Measurements from ENCODE around the gene PFKP.

The PFKP gene

DNA sequence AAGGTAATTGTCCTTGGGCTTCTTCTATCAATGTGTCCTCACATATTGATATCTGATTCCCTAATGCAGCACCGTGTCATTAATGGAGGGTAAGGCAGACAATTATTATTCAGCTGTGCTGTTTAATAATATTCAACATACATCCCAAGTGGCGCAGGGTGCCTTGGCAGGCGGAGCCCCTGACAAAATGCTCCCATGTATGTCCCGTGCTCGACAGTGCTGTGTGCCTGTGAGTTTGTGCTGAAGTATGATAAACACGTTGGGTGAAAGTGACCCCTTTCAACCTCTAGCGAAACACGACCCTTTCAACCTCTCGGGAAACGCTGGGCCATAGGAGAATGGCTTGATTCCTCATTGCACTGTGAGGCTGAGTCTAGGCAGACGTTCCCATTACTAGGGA lies 31.3 kb downstream of the PFKP start:
- Histone ChIP-seq H3K36me3 (ENCODE audit: control insufficient read depth, insufficient read depth, low read length) (peaks cover 17% of the 10 kb centered on the region), H3K4me3 (ENCODE audit: low read length) (no peak overlapping the region), H3K9me3 (ENCODE audit: control insufficient read depth, insufficient read depth, low read length) (no peaks in the 10 kb centered on the region), H3K4me1 (ENCODE audit: control insufficient read depth, insufficient read depth, low read length) (no peaks in the 10 kb centered on the region; the same call in 1 of the 2 replicates), H3K27ac (ENCODE audit: low read length) (no peak overlapping the region), H3K27me3 (ENCODE audit: control insufficient read depth, insufficient read depth, low read length) (no peaks in the 10 kb centered on the region)
- WGBS (ENCODE audit: insufficient coverage, insufficient read length) = no CpG with 5 or more reads among the region's 11 CpGs
- DNase-seq (ENCODE audit: low read depth, low spot score) = no peak

DNA sequence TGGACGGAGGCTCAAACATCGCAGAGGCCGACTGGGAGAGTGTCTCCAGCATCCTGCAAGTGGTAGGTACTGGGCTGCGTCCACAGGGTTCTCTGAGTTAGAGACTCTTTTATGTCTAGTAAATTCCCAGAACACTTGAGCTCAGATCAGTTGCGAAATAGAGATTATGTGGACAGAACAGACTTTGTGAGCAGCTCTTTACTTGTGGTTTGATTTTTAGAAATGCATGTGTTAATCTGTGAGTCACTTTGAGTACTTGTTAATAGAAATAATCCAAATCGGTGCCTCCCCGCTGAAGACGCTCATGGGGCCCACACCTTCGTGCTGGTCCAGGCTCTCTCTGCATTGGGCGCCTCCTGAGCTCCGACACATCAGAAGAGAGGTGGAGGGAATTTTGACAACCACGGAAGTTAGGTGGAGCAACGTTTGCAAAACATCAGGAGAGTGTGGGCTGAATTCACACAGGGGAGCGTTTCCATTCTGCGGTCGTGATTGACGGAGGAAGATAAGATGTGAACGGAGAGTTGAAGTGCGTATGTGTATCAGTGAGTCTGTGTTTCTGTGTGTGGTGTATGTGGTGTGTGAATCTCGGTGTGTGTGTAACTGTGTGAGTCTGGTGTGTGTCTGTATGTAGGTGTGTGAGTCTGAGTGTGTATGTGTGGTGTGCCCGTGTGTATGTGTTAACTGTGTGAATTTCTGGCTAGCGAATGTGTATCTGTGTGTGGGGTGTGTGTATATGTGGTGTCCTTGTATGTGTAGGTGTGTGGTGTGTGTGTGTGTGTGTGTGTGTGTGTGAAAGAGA lies 32.1 kb downstream of the PFKP start:
- H3K4me3 ChIP-seq (ENCODE audit: low read length) = no peak overlapping the region
- DNase-seq (ENCODE audit: low read depth, low spot score) = no peak
- 100% methylated on average over 6 of the region's 22 CpGs for WGBS (ENCODE audit: insufficient coverage, insufficient read length)
- H3K27me3 ChIP-seq (ENCODE audit: control insufficient read depth, insufficient read depth, low read length) = no peaks in the 10 kb centered on the region
- H3K9me3 ChIP-seq (ENCODE audit: control insufficient read depth, insufficient read depth, low read length) = no peaks in the 10 kb centered on the region
- peaks cover 23% of the 10 kb centered on the region for H3K36me3 ChIP-seq (ENCODE audit: control insufficient read depth, insufficient read depth, low read length)
- no peaks in the 10 kb centered on the region; the same call in 1 of the 2 replicates for H3K4me1 ChIP-seq (ENCODE audit: control insufficient read depth, insufficient read depth, low read length)
- H3K27ac ChIP-seq (ENCODE audit: low read length) = no peak overlapping the region

DNA sequence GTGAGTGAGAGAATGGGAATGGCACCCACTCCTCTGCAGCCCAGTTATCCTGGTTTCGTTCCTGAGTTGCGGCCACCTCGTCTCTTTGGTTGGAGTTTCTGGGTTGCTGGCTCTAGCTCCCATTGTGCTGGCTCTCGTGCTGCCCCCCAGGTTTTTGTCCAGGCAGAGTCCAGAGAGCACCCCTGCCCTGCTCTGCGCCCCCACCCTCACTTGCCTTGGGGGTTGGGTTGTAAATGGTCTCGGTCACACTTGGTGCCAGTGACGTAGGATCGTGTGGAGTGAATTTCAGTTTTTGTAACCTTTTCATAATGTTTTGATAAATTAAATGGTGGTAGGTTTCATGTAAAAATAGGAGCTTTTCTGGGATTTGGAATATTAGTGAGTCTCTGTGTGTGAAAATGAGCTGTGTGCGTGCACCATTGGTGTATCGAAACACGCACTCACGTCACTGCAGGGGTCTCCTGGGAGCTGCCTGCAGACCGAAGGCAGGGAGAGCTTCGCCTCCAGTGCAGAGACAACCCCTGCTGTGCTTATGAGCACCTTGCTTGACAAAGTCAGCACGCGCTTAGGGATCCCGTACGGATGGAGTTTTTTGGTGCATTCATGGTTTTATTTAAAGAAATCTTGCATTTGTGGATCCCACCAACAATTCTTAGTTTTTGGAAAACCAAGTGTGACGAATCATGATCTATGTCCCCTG lies 32.9 kb downstream of the PFKP start:
- H3K36me3 ChIP-seq (ENCODE audit: control insufficient read depth, insufficient read depth, low read length) = peaks cover 26% of the 10 kb centered on the region
- WGBS (ENCODE audit: insufficient coverage, insufficient read length) = no CpG with 5 or more reads among the region's 19 CpGs
- no peaks in the 10 kb centered on the region; the same call in 1 of the 2 replicates for H3K4me1 ChIP-seq (ENCODE audit: control insufficient read depth, insufficient read depth, low read length)

DNA sequence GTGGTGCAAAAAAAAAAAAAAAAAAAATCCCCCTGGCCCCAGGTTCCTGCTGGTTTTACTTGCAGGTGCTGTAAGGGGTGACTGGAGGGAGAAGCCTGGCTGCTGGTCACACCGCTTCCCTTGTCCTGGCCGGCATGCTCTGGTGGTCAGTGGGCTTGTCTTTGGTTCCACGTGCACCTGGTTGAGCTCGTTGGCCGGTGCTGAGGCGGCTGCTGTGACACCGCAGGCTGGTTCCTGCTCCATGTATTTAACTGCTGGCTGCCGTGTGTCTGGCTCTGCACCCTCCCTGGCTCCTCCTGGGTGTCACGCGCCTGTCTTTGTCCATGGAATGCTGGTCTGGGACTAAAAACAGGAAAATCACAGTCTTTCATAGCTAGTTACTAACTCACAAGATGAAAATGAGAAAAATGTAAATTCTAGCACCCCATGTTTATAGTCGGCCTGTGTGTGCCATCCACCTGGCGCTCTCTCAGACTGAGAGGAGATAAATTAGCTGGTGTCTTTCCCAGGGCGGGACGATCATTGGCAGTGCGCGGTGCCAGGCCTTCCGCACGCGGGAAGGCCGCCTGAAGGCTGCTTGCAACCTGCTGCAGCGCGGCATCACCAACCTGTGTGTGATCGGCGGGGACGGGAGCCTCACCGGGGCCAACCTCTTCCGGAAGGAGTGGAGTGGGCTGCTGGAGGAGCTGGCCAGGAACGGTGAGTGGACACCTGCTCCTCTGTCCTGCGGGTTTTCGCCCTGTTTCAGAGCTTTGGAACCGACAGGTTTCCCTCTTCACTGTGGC lies 33.7 kb downstream of the PFKP start:
- peaks cover 31% of the 10 kb centered on the region for H3K36me3 ChIP-seq (ENCODE audit: control insufficient read depth, insufficient read depth, low read length)

More for the DNA sequence above, 32.9 kb downstream of the PFKP start:
- Histone ChIP-seq H3K27me3 (ENCODE audit: control insufficient read depth, insufficient read depth, low read length) (no peaks in the 10 kb centered on the region), H3K27ac (ENCODE audit: low read length) (no peak overlapping the region), H3K9me3 (ENCODE audit: control insufficient read depth, insufficient read depth, low read length) (no peaks in the 10 kb centered on the region), H3K4me3 (ENCODE audit: low read length) (no peak overlapping the region)
- no peak for DNase-seq (ENCODE audit: low read depth, low spot score)

DNA sequence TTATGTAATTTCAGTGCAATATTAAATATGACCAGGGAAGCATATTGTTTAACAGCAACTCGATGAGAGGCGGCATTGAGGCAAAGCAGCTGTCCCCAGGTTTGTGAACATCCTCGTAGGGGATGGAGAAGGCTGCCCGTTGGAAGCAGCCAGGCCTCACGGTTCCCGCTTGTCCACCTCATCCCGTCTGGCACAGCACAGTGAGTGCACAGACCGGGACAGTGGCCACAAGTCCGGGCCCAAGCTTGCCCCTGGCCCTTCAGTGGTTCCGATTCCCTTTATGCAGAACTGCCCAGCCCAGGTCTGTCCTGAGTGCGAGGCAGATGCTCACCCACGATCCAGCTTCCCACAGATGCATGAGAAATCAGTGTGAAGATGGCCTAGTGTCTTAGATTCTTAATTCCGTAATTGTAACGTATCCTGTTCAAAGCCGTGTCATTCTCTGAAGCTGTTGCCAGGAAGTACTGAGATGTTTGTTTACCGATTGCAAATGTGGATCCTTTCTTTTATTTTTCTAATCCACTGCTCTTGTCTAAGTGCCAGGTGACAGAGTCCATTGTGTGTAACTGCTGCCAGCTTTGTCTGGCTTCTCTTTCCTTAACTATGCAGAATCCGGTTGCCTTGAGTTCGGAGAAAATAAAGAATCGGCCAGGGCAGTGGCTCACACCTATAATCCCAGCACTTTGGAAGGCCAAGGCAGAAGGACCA lies 35.5 kb downstream of the PFKP start:
- no CpG with 5 or more reads among the region's 19 CpGs for WGBS (ENCODE audit: insufficient coverage, insufficient read length)
- peaks cover 37% of the 10 kb centered on the region for H3K36me3 ChIP-seq (ENCODE audit: control insufficient read depth, insufficient read depth, low read length)
- no peaks in the 10 kb centered on the region for H3K9me3 ChIP-seq (ENCODE audit: control insufficient read depth, insufficient read depth, low read length)
- DNase-seq (ENCODE audit: low read depth, low spot score) = no peak
- no peaks in the 10 kb centered on the region for H3K27me3 ChIP-seq (ENCODE audit: control insufficient read depth, insufficient read depth, low read length)
- H3K4me3 ChIP-seq (ENCODE audit: low read length) = no peak overlapping the region
- H3K4me1 ChIP-seq (ENCODE audit: control insufficient read depth, insufficient read depth, low read length) = no peaks in the 10 kb centered on the region; the same call in 1 of the 2 replicates
- no peak overlapping the region for H3K27ac ChIP-seq (ENCODE audit: low read length)

More for the DNA sequence above, 33.7 kb downstream of the PFKP start:
- H3K27ac ChIP-seq (ENCODE audit: low read length) = no peak overlapping the region
- no peak for DNase-seq (ENCODE audit: low read depth, low spot score)
- H3K27me3 ChIP-seq (ENCODE audit: control insufficient read depth, insufficient read depth, low read length) = no peaks in the 10 kb centered on the region
- H3K9me3 ChIP-seq (ENCODE audit: control insufficient read depth, insufficient read depth, low read length) = no peaks in the 10 kb centered on the region
- WGBS (ENCODE audit: insufficient coverage, insufficient read length) = no CpG with 5 or more reads among the region's 31 CpGs
- H3K4me1 ChIP-seq (ENCODE audit: control insufficient read depth, insufficient read depth, low read length) = no peaks in the 10 kb centered on the region; the same call in 1 of the 2 replicates
- H3K4me3 ChIP-seq (ENCODE audit: low read length) = no peak overlapping the region

DNA sequence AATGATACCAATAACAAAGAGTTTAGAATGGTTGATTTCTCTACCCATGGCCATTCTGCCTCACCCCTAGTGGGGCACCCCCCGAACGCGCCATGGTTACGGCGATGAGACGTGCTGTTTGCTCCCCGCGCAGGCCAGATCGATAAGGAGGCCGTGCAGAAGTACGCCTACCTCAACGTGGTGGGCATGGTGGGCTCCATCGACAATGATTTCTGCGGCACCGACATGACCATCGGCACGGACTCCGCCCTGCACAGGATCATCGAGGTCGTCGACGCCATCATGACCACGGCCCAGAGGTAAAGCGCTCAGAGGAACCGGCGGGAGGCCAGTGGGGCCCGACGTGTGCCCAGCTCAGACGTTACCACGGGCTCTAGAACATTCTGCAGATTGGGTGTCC lies 36.3 kb downstream of the PFKP start:
- Histone ChIP-seq H3K27ac (ENCODE audit: low read length) (no peak overlapping the region), H3K27me3 (ENCODE audit: control insufficient read depth, insufficient read depth, low read length) (no peaks in the 10 kb centered on the region), H3K9me3 (ENCODE audit: control insufficient read depth, insufficient read depth, low read length) (no peaks in the 10 kb centered on the region), H3K36me3 (ENCODE audit: control insufficient read depth, insufficient read depth, low read length) (peaks cover 40% of the 10 kb centered on the region), H3K4me1 (ENCODE audit: control insufficient read depth, insufficient read depth, low read length) (no peaks in the 10 kb centered on the region; the same call in 1 of the 2 replicates), H3K4me3 (ENCODE audit: low read length) (no peak overlapping the region)
- WGBS (ENCODE audit: insufficient coverage, insufficient read length) = no CpG with 5 or more reads among the region's 30 CpGs
- no peak for DNase-seq (ENCODE audit: low read depth, low spot score)

DNA sequence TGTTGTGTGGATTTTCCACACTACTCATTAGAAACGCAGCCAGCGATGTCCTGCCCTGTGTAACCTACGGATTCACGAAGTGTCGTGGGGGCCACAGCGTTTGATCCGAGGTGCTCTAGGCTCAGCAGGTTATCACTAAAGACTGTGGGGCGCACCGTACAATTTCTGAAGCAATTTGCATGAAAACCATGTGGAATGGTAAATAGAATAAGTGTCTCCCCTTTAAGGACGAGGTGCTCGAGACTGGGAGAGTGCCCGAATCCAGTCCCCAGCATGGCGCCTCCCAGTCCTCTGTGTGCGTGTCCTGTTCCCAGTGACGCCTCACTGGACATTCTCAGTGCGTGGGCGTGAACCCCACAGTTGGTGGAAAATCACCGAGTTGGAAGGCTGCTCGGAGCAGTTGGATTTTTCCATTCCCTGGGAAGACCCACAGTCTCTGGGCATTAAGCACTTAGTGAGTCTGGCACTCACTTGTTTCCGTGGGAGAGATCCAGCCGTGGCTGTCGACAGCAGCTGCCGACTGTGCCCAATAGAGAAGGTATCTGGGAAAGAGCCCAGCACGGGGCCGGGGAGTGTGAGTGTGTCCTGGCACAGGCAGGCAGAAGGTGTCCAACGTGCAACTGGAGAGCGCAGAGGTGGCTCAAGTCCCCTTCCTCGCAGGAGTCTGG lies 37.0 kb downstream of the PFKP start:
- Histone ChIP-seq H3K36me3 (ENCODE audit: control insufficient read depth, insufficient read depth, low read length) (peaks cover 47% of the 10 kb centered on the region), H3K27ac (ENCODE audit: low read length) (no peak overlapping the region), H3K4me1 (ENCODE audit: control insufficient read depth, insufficient read depth, low read length) (no peaks in the 10 kb centered on the region; the same call in 1 of the 2 replicates), H3K9me3 (ENCODE audit: control insufficient read depth, insufficient read depth, low read length) (no peaks in the 10 kb centered on the region), H3K4me3 (ENCODE audit: low read length) (no peak overlapping the region), H3K27me3 (ENCODE audit: control insufficient read depth, insufficient read depth, low read length) (no peaks in the 10 kb centered on the region)
- WGBS (ENCODE audit: insufficient coverage, insufficient read length) = no CpG with 5 or more reads among the region's 28 CpGs
- DNase-seq (ENCODE audit: low read depth, low spot score) = no peak

DNA sequence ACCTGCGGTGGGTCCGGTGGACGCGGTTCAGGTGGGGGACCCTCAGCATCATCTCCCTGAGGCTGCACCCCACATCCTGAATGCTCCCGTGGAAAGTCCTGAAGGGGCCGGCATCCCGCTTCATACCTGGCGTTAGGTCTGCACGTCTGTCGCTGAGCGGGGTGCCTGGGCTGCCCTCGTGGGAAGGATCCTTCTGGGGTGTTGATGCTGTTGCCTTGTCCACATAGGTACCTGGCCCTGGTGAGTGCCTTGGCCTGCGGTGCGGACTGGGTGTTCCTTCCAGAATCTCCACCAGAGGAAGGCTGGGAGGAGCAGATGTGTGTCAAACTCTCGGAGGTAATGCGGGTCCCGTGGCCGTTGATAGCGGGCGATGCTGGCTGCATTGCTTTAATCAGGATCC lies 37.8 kb downstream of the PFKP start:
- WGBS (ENCODE audit: insufficient coverage, insufficient read length) = no CpG with 5 or more reads among the region's 20 CpGs
- no peaks in the 10 kb centered on the region for H3K9me3 ChIP-seq (ENCODE audit: control insufficient read depth, insufficient read depth, low read length)
- H3K4me1 ChIP-seq (ENCODE audit: control insufficient read depth, insufficient read depth, low read length) = no peaks in the 10 kb centered on the region; the same call in 1 of the 2 replicates
- no peaks in the 10 kb centered on the region for H3K27me3 ChIP-seq (ENCODE audit: control insufficient read depth, insufficient read depth, low read length)
- DNase-seq (ENCODE audit: low read depth, low spot score) = no peak
- H3K27ac ChIP-seq (ENCODE audit: low read length) = no peak overlapping the region
- peaks cover 43% of the 10 kb centered on the region for H3K36me3 ChIP-seq (ENCODE audit: control insufficient read depth, insufficient read depth, low read length)
- H3K4me3 ChIP-seq (ENCODE audit: low read length) = no peak overlapping the region

DNA sequence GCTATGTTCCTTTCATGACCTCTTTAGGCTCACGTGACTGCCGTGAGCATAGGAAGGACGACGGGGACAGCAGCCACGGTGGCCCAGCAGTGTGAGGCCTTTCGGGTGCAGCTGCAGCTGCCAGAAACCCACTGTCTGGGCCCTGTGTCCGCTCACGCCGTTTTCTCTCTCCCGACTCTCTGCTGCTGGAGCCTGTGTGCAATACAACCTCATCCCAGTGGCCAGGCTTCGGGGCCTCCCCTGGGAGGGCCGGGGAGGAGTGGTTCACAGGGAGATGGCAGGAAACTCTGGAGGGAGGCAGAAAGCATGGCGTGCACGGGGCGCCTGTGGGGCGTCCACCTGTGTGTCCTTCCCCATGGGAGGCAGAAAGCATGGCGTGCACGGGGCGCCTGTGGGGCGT lies 38.6 kb downstream of the PFKP start:
- peaks cover 45% of the 10 kb centered on the region for H3K36me3 ChIP-seq (ENCODE audit: control insufficient read depth, insufficient read depth, low read length)
- no CpG with 5 or more reads among the region's 20 CpGs for WGBS (ENCODE audit: insufficient coverage, insufficient read length)
- H3K9me3 ChIP-seq (ENCODE audit: control insufficient read depth, insufficient read depth, low read length) = no peaks in the 10 kb centered on the region
- no peaks in the 10 kb centered on the region for H3K27me3 ChIP-seq (ENCODE audit: control insufficient read depth, insufficient read depth, low read length)
- H3K4me1 ChIP-seq (ENCODE audit: control insufficient read depth, insufficient read depth, low read length) = no peaks in the 10 kb centered on the region; the same call in 1 of the 2 replicates
- H3K27ac ChIP-seq (ENCODE audit: low read length) = no peak overlapping the region
- H3K4me3 ChIP-seq (ENCODE audit: low read length) = no peak overlapping the region
- no peak for DNase-seq (ENCODE audit: low read depth, low spot score)
